Endothelial cell (in vitro differentiated cells): ENCODE results near the gene SPINDOC. TPM values are rescaled to one million over a fixed set of nuclear protein-coding genes. Genes with fewer than 3 reads are reported as not detected.
"Not testable (repeated sequence)": the region's sequence is repeated elsewhere in the genome, so short reads cannot be mapped to it uniquely, and the experiment has no call there.

Experiments used
- DNase-seq: peaks from one replicate; pipeline ENCODE4 v3.0.0; 2021; ENCODE audit warnings: low spot score
- H3K27ac Mint-ChIP-seq: one replicate; pipeline ENCODE4 v1.8.0; 2021; ENCODE audit warnings: mixed read lengths, inconsistent platforms; ENCODE audit not compliant: unreplicated experiment
- H3K27me3 Mint-ChIP-seq: one replicate; pipeline ENCODE4 v1.8.0; 2021; ENCODE audit warnings: mild to moderate bottlenecking, moderate library complexity, mixed read lengths, inconsistent platforms; ENCODE audit not compliant: unreplicated experiment
- H3K36me3 Mint-ChIP-seq: one replicate; pipeline ENCODE4 v1.8.0; 2021; ENCODE audit warnings: mild to moderate bottlenecking, low read depth, mixed read lengths, inconsistent platforms; ENCODE audit not compliant: unreplicated experiment
- H3K4me1 Mint-ChIP-seq: one replicate; pipeline ENCODE4 v1.8.0; 2021; ENCODE audit warnings: mild to moderate bottlenecking, mixed read lengths, inconsistent platforms; ENCODE audit not compliant: unreplicated experiment
- H3K4me3 Mint-ChIP-seq: one replicate; pipeline ENCODE4 v1.8.0; 2021; ENCODE audit warnings: mild to moderate bottlenecking, mixed read lengths, inconsistent platforms; ENCODE audit not compliant: unreplicated experiment
- H3K9me3 Mint-ChIP-seq: one replicate; pipeline ENCODE4 v1.8.0; 2021; ENCODE audit warnings: mixed read lengths, inconsistent platforms; ENCODE audit not compliant: unreplicated experiment
- total RNA-seq: library from RNA; stranded (reverse); fragmentation: NEBNext Ultra II Directional; extraction: Animal tissue kit (Norgen Biotek cat#: 25700); gene quantifications from one replicate; pipeline ENCODE4 v1.2.1, GENCODE V29; 2021; ENCODE audit not compliant: unreplicated experiment
- TF ChIP-seq, protein P1 (sequence below): fragments of 200-600 bp; sonication (generic); IDR thresholded peaks from one replicate; pipeline ENCODE4 v1.5.0; 2021; ENCODE audit warnings: antibody characterized with exemption; ENCODE audit not compliant: unreplicated experiment

The SPINDOC gene
- total RNA-seq, 1 donor from 2014 or later: 55.3 TPM

- H3K27ac Mint-ChIP-seq: peak overlapping the region; percentile 83
- no peak for DNase-seq
- H3K4me1 Mint-ChIP-seq: peaks cover 25% of the 10 kb centered on the region
- TF ChIP-seq, protein P1, sequence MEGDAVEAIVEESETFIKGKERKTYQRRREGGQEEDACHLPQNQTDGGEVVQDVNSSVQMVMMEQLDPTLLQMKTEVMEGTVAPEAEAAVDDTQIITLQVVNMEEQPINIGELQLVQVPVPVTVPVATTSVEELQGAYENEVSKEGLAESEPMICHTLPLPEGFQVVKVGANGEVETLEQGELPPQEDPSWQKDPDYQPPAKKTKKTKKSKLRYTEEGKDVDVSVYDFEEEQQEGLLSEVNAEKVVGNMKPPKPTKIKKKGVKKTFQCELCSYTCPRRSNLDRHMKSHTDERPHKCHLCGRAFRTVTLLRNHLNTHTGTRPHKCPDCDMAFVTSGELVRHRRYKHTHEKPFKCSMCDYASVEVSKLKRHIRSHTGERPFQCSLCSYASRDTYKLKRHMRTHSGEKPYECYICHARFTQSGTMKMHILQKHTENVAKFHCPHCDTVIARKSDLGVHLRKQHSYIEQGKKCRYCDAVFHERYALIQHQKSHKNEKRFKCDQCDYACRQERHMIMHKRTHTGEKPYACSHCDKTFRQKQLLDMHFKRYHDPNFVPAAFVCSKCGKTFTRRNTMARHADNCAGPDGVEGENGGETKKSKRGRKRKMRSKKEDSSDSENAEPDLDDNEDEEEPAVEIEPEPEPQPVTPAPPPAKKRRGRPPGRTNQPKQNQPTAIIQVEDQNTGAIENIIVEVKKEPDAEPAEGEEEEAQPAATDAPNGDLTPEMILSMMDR: no peak
- peaks cover 4% of the 10 kb centered on the region for H3K36me3 Mint-ChIP-seq
- no peak overlapping the region for H3K4me3 Mint-ChIP-seq
- H3K9me3 Mint-ChIP-seq: no peaks in the 10 kb centered on the region
- H3K27me3 Mint-ChIP-seq: peaks cover 2% of the 10 kb centered on the region
Observed at GRCh38 chr11:63862923-63863322, 49.7 kb downstream of the SPINDOC start.

DNA sequence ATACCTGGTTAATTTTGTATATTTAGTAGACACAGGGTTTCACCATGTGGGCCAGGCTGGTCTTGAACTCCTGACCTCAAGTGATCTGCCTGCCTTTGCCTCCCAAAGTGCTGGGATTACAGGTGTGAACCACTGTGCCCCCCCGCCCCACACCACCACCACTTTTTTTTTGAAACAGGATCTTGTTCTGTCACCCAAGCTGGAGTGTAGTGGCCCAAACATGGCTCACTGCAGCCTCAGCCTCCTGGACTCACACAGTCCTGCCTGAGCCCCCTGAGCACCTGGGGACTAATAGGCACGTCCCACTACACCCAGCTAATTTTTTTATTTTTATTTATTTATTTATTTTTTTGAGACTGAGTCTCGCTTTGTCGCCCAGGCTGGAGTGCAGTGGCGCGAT is 50.4 kb downstream of the SPINDOC start:
- not testable (repeated sequence) for H3K4me3 Mint-ChIP-seq, H3K27ac Mint-ChIP-seq, DNase-seq, H3K27me3 Mint-ChIP-seq, H3K36me3 Mint-ChIP-seq, H3K9me3 Mint-ChIP-seq
- H3K4me1 Mint-ChIP-seq: peaks cover 31% of the 10 kb centered on the region

DNA sequence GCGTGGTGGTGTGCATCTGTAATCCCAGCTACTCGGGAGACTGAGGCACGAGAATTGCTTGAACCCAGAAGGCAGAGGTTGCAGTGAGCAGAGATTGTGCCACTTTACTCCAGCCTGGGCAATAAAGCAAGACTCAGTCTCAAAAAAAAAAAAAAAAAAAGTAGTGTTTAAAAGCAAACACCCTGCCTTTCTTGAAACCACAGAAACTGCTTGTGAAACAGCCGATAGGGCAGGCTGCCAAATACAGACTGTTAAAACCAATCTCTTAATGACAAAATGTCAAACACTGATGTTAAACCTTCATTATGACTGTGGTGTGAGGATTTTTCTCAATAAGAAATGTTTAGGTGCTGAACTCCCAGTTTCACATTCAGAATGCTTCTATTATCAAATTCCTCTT is 53.0 kb downstream of the SPINDOC start:
- H3K36me3 Mint-ChIP-seq: peaks cover 4% of the 10 kb centered on the region
- no peak for DNase-seq
- H3K27ac Mint-ChIP-seq: no peak overlapping the region
- no peak overlapping the region for H3K4me3 Mint-ChIP-seq
- H3K4me1 Mint-ChIP-seq: peaks cover 53% of the 10 kb centered on the region
- H3K27me3 Mint-ChIP-seq: peaks cover 3% of the 10 kb centered on the region
- TF ChIP-seq, protein P1: no peak
- H3K9me3 Mint-ChIP-seq: no peaks in the 10 kb centered on the region

- Mint-ChIP-seq H3K9me3 (no peaks in the 10 kb centered on the region), H3K27me3 (peaks cover 3% of the 10 kb centered on the region), H3K4me1 (peaks cover 54% of the 10 kb centered on the region), H3K36me3 (no peaks in the 10 kb centered on the region), H3K4me3 (no peak overlapping the region), H3K27ac (peak overlapping the region; percentile 52)
- TF ChIP-seq, protein P1: no peak
- DNase-seq: no peak
Observed at GRCh38 chr11:63867511-63867910, 54.3 kb downstream of the SPINDOC start.

GRCh38 chr11:63868399-63869064 is 55.3 kb downstream of the SPINDOC start:
- Mint-ChIP-seq H3K27me3 (peaks cover 5% of the 10 kb centered on the region), H3K4me3 (peak overlapping the region; percentile 70), H3K9me3 (no peaks in the 10 kb centered on the region), H3K4me1 (peaks cover 56% of the 10 kb centered on the region), H3K27ac (peak overlapping the region; percentile 92), H3K36me3 (no peaks in the 10 kb centered on the region)
- DNase-seq: peak; percentile 8
- TF ChIP-seq, protein P1: no peak
